Stimulated activated CD4-positive, alpha-beta T cell treated with anti-CD3 and anti-CD28 coated beads, Interleukin-1b, Interleukin-23, amount 100 ng/mL, for 1 hour (primary cell): ENCODE data around the gene CRYZL1.

Source experiments
- DNase-seq, 2 donors: peaks; one replicate each; pipeline ENCODE4 v3.0.0-alpha.2; 2020; ENCODE audit warnings: low read depth in 2 of 2

The CRYZL1 gene

DNA sequence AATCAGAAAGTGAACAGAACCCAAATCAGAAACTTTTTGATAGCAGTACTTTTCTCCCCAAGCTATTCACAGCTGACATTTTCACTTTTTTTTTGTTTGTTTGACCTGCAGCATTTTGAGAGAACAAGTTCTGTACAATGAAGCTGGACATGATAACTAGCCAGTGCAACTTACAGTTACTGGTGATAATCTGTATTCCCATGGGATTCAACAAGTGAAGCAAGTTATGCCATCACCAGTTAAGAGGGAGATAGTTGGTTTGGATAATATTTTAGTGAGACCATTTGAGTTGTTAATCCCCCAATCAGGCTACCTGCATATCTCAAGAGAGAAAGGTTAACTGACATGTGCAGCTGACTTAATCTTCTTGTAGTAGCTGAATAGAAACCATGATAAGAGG lies 80.6 kb downstream of the CRYZL1 start:
- DNase-seq = no peak

DNA sequence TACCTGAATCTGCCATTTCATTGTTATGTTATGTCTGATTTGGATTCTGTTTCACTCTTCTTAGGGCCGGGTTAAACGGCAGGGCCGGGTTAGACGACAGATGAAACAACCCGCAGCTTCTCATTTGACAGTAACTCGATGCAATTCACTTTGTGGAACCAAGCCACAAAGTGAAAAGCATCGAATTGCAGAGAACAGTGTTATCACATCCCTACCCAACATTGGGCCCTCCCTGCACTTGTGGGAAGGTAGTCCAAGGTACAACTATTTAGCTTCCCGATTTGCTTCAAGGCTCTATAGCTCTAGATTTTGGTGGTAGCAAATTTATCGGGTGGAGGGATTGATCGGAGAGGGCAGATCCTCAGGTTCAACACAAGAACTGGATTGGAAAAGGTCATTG lies 81.7 kb downstream of the CRYZL1 start:
- no peak for DNase-seq

DNA sequence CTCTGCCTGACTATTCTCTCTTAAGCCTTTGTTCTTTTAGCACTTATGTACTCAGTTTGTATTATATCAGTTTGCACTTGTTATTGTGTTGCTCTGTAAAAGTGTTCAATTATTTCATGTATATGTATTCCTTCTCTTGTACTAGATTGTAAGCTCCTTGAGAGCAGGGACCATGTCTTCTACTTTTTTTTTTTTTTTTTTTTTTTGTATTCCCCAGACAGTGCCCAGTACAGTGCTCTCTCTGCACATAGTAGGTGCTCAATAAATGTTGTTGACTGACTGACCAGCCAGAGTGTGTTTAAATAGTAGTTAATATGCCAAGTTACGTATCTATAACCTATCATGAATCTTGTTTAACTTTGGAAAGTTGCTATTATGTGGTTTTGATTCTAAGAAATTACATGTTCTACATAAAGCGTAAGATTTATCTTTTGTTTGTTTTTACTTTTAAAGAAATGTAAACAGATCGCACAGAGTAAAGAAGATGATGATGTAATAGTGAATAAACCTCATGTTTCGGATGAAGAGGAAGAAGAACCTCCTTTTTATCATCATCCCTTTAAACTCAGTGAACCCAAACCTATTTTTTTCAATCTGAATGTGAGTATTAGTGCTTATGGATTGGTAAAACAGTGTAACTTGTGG lies 82.6 kb downstream of the CRYZL1 start:
- no peak for DNase-seq

- no peak for DNase-seq
Measured at GRCh38 chr21:33557447-33557846, 84.1 kb downstream of the CRYZL1 start.

- no peak for DNase-seq
Measured at GRCh38 chr21:33554982-33555344, 86.6 kb downstream of the CRYZL1 start.

DNA sequence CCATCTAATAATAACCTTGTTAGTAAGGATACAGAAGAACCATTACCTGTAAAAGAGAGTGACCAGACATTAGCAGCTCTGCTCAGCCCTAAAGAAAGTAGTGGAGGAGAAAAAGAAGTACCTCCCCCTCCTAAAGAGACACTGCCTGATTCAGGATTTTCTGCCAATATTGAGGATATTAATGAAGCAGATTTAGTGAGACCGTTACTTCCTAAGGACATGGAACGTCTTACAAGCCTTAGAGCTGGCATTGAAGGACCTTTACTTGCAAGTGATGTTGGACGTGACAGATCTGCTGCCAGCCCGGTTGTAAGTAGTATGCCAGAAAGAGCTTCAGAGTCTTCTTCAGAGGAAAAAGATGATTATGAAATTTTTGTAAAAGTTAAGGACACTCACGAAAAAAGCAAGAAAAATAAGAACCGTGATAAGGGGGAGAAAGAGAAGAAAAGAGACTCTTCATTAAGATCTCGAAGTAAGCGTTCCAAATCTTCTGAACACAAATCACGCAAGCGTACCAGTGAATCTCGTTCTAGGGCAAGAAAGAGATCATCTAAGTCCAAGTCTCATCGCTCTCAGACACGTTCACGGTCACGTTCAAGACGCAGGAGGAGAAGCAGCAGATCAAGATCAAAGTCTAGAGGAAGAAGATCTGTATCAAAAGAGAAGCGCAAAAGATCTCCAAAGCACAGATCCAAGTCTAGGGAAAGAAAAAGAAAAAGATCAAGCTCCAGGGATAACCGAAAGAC lies 87.1 kb downstream of the CRYZL1 start:
- DNase-seq = no peak

DNA sequence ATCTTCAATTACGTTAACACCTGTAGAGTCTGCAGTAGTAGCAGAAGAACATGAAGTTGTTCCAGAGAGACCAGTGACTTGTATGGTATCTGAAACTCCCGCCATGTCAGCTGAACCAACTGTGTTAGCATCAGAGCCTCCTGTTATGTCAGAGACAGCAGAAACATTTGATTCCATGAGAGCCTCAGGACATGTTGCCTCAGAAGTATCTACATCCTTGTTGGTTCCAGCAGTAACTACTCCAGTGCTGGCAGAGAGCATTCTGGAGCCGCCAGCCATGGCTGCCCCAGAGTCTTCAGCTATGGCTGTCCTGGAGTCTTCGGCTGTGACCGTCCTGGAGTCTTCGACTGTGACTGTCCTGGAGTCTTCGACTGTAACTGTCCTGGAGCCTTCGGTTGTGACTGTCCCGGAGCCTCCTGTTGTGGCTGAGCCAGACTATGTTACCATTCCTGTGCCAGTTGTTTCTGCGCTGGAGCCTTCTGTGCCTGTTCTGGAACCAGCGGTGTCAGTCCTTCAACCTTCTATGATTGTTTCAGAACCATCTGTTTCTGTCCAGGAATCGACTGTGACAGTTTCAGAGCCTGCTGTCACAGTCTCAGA lies 88.4 kb downstream of the CRYZL1 start:
- no peak for DNase-seq

- DNase-seq = no peak
Measured at GRCh38 chr21:33552093-33552998, 89.2 kb downstream of the CRYZL1 start.

DNA sequence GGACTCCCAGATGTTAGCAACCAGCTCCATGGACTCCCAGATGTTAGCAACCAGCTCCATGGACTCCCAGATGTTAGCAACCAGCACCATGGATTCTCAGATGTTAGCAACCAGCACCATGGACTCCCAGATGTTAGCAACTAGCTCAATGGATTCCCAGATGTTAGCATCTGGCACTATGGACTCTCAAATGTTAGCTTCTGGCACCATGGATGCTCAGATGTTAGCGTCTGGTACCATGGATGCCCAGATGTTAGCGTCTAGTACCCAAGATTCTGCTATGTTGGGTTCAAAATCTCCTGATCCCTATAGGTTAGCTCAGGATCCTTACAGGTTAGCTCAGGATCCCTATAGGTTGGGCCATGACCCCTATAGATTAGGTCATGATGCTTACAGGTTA lies 89.9 kb downstream of the CRYZL1 start:
- no peak for DNase-seq

GRCh38 chr21:33550772-33551660 lies 90.5 kb downstream of the CRYZL1 start:
- no peak for DNase-seq

GRCh38 chr21:33549848-33550771 lies 91.4 kb downstream of the CRYZL1 start:
- DNase-seq = no peak

DNA sequence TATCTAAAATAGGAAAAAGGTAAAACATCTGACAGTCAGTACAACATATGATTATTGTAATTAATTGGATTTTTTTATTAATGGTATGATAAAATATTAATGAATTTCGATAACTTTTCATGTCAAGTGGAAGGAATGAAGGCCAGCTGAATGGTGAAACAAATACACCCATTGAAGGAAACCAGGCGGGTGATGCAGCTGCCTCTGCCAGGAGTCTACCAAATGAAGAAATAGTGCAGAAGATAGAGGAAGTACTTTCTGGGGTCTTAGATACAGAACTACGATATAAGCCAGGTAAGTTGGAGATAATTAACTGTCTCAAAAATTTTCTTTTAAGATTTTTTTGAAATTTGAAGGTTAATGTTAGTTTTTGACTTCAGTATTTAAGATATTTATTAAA lies 95.5 kb downstream of the CRYZL1 start:
- DNase-seq = no peak

- DNase-seq = no peak
Measured at GRCh38 chr21:33544451-33545195, 96.9 kb downstream of the CRYZL1 start.

DNA sequence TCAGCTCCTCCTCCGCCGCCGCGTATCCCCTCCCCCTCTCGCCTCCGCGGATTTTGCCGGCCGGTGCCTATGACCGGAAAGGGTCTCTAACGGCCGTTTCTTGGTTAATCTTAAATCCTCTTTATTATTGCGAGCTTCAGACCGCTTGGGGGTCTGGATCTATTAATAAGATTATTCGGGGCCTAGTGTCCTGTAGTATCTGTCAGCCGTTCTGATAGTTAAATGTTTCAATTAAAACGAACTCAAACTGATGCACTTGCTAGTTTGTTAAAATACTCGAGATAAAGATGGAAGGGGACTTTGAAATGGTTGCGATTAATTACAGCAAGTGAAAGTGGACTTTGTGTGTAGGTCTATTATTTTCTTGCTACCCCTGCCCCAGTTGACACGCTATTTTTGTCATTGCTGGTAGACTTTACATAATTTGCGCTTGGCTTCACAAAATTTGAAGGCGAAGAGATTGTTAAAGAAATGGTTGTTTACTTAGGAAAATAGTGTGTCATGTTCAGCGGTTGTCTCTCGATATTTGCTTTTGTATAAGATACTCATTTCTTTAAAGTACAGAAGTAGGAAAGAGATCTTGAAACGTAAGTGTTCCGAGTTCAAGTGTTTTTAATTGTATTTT lies 97.9 kb downstream of the CRYZL1 start:
- DNase-seq = peak; percentile 15 to 52

DNA sequence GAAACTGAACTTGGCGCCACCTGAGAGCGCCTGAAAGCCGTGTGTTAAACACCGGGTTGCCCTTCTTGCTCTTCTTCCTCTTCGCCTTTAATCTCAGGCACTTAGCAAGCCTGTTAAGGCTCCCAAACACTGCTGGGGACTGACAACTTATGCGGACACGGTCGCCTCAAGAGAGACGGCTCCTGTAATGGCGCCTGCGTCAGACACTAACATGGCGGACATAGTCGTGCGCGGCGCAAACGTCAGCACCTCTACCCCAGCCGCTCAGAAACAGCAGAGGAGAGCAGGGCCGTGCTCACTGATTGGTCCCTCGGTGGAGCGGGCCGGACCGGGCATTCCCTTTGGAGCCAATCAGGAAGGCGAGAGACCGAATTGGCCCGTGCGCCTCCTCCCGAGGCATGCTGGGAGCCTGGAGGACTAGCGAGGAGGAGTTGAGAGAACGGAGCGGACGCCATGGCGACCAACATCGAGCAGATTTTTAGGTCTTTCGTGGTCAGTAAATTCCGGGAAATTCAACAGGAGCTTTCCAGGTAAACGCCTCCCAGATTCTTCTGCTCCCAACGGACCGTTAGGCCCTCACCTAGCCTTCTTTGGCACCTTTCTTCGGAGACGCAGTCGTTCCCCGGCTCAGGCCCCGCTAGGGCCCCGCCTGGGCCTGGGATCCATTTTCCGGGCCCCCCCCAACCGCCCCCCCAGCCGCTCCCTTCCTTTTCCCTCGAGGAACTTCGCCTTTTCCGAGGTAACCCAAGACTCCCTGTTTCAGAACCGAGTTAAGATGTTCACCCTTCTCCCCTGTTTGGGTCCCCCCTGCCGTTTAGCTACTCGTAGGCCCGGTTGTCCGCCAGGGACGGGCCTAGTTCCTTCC lies 98.7 kb downstream of the CRYZL1 start, which contains the start of gene SON:
Gene SON (plus strand): TSS at position 399 of the 865 bp plus-strand sequence. CDS start 55 bp downstream, at position 454.
- peak; percentile 81 to 92 for DNase-seq

GRCh38 chr21:33541756-33542639 lies 99.5 kb downstream of the CRYZL1 start, which contains the start of gene GART:
Gene GART, minus strand, starts transcription at chr21:33542117. Its CDS starts 2,802 bp downstream, at chr21:33539315.
- peak; percentile 38 to 67 for DNase-seq
